Brain microvascular endothelial cell (primary cell): ENCODE measurements around the gene SGSM1.

Source experiments
- DNase-seq: peaks from one replicate; pipeline ENCODE4 v3.0.0-alpha.2; 2020
- H3K27ac ChIP-seq: fragments of 250-450 bp; sonication (Bioruptor Pico); 2 replicates; pipeline ENCODE4 v1.5.1; 2020; ENCODE audit warnings: mild to moderate bottlenecking, moderate library complexity
- H3K27me3 ChIP-seq: fragments of 250-450 bp; sonication (Bioruptor Pico); replicated peaks from 2 replicates; pipeline ENCODE4 v1.5.1; 2020; ENCODE audit warnings: mild to moderate bottlenecking
- H3K36me3 ChIP-seq: fragments of 250-450 bp; sonication (Bioruptor Pico); replicated peaks from 2 replicates; pipeline ENCODE4 v1.5.1; 2020; ENCODE audit warnings: mild to moderate bottlenecking
- H3K4me3 ChIP-seq: 2 replicates; pipeline ENCODE4 v1.5.1; 2011; ENCODE audit warnings: low read depth, mild to moderate bottlenecking, control low read depth, low read length, moderate library complexity
- in situ Hi-C: cut with HindIII; loops from 2 replicates; pipeline ENCODE4 v1.10.0; 2017; ENCODE audit warnings: low sequenced_read_pairs, low pct_ligation_motif_present
- TF ChIP-seq, protein P1 (sequence below): IDR thresholded peaks from 2 replicates; pipeline ENCODE4 v1.5.1; 2011; ENCODE audit warnings: low read depth, mild to moderate bottlenecking, moderate library complexity, low read length, control low read depth, inconsistent platforms; ENCODE audit errors: missing control alignments

The SGSM1 gene

DNA sequence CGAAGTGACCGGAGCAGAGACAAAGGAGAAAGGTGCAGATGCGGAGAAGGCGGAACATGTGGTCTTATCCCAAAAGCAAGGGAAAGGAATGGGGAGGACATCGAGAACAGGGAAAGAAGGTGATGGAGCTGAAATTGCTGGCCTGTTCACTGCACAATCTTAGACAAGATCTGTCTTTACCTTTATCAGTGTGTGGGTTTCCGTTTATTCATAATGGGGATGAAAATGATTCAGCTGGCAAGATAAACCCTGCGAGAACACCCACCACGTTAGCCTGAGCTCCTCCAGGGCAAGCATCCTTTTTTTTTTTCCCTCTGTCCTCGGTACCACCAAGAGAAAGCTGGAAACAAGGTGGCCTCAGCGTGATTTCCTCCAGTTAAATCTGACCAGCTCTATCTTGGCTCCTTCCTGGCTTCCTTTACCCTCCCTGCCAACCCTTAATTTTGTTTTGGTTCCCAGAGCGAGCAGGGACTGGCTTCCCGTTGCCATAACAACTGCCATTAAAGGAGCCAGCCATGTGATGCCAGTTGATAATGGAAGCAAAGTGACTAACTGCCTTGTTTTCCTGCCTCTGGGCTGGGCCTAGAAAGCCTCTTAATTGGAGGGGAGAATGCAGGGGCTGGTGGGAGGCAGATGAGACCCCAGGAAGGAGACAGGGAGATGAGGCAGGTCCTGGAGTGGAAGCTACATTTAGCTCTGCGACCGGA, 4.2 kb downstream of the SGSM1 start:
- H3K27me3 ChIP-seq: peaks cover 7% of the 10 kb centered on the region
- no peak overlapping the region for H3K27ac ChIP-seq
- no peak for DNase-seq
- H3K4me3 ChIP-seq: no peak overlapping the region
- TF ChIP-seq, protein P1, sequence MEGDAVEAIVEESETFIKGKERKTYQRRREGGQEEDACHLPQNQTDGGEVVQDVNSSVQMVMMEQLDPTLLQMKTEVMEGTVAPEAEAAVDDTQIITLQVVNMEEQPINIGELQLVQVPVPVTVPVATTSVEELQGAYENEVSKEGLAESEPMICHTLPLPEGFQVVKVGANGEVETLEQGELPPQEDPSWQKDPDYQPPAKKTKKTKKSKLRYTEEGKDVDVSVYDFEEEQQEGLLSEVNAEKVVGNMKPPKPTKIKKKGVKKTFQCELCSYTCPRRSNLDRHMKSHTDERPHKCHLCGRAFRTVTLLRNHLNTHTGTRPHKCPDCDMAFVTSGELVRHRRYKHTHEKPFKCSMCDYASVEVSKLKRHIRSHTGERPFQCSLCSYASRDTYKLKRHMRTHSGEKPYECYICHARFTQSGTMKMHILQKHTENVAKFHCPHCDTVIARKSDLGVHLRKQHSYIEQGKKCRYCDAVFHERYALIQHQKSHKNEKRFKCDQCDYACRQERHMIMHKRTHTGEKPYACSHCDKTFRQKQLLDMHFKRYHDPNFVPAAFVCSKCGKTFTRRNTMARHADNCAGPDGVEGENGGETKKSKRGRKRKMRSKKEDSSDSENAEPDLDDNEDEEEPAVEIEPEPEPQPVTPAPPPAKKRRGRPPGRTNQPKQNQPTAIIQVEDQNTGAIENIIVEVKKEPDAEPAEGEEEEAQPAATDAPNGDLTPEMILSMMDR: no peak
- in situ Hi-C loops: no loop called here
- no peaks in the 10 kb centered on the region for H3K36me3 ChIP-seq

DNA sequence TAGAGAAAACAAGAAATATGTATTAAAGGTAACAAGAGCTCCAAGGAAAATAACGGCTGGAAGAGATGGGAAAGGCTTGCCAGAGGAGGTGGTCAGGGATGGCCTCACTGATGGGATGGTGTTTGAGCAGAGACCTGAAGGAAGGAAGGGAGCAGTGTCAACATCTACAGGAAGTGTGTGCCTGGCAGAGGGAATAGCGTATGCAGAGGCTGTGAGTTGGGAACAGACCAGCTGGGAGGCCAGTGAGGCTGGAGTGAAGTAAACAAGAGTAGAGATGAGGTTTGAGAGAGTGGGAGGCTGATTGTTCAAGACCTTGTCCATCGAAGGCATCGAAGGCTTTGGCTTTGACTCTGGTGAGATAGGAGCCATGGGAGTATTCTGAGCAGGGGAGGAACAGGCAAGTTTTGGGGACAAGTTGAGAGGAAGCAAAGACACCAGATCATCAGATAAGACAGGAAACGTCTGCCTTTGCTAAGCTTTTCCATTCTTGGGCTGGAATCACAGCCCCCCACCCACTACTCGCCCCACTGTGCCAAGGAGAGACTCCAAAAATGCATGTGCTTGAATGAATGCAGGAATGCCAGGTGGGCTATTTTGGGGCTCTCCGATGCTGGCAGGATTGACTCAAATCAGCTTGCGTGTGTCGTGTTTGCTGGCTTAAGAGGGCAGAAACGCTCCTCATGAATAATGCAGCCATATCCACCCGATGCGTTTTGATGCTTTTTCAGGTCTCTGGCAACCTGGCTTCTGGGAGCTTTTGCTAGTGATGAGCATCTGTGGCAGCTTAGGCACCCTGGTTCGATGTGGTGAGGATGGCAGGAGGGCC, 7.2 kb downstream of the SGSM1 start:
- TF ChIP-seq, protein P1: no peak
- Histone ChIP-seq H3K27ac (no peak overlapping the region), H3K36me3 (no peaks in the 10 kb centered on the region), H3K27me3 (no peaks in the 10 kb centered on the region), H3K4me3 (no peak overlapping the region)
- DNase-seq: no peak
- in situ Hi-C loops: no loop called here

GRCh38 chr22:24813861-24814770, 8.1 kb downstream of the SGSM1 start:
- Histone ChIP-seq H3K36me3 (no peaks in the 10 kb centered on the region), H3K27me3 (no peaks in the 10 kb centered on the region), H3K4me3 (no peak overlapping the region), H3K27ac (no peak overlapping the region)
- DNase-seq: no peak
- TF ChIP-seq, protein P1: no peak
- in situ Hi-C loops: no loop called here

DNA sequence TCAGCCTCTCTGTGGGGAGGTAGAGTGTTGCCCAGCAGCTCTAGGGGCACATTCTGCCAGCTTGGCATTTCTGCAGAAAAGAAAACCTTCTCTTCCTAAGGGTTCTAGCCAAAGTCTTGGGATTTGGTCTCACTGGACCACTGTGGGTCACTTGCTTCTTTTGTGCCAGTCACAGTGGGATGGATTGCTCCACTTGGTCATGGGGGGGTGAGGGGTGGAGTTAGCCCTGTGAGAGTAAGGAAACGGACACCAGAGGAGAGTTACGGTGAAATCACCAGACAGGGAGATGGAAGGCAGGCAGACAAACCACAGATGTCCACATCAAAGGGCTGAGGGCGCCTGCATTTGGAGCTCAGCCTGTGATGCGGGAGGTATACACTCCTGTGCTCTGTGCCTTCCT, 10.8 kb downstream of the SGSM1 start:
- Histone ChIP-seq H3K27ac (no peak overlapping the region), H3K4me3 (no peak overlapping the region), H3K36me3 (no peaks in the 10 kb centered on the region), H3K27me3 (no peaks in the 10 kb centered on the region)
- TF ChIP-seq, protein P1: no peak
- in situ Hi-C loops: no loop called here
- DNase-seq: no peak

DNA sequence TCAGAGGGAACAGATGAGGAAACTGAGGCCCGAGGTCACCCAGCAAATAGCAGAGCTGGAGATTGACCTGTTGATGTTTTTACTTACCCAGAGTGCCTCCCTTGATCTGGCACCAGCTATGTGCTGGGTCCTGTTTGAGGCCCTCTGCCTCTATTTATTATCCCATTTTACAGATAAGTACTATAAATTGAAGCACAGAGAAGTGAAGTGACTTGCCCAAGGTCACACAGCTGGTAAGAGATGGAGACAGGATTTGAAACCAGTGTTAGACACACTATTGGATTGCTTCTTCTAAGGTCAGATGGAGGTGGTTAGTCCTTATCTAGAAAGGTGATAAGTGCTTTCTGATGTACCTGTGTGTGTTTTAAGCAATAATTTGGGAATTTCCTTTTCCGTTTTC, 13.5 kb downstream of the SGSM1 start:
- DNase-seq: no peak
- Histone ChIP-seq H3K36me3 (no peaks in the 10 kb centered on the region), H3K4me3 (no peak overlapping the region), H3K27me3 (no peaks in the 10 kb centered on the region), H3K27ac (no peak overlapping the region)
- TF ChIP-seq, protein P1: no peak
- in situ Hi-C loops: no loop called here
